Fibroblast of lung (primary cell): Measurements from ENCODE around the gene SLC5A1.

ENCODE experiments used
- CTCF ChIP-seq, 2 donors: IDR thresholded peaks in 1 of 2; conservative IDR thresholded peaks in 1 of 2; 1 replicate in 1 of 2; 2 replicates in 1 of 2; pipeline ENCODE4 v1.5.1; 2011 to 2012; ENCODE audit warnings: low read length in 2 of 2, control low read depth in 1 of 2, inconsistent platforms in 1 of 2, low read depth in 1 of 2, mild to moderate bottlenecking in 1 of 2
- EZH2 ChIP-seq: IDR thresholded peaks from 2 replicates; pipeline ENCODE4 v1.5.1; 2012; ENCODE audit warnings: low read length, control low read depth, mild to moderate bottlenecking; ENCODE audit errors: missing control alignments

- TF ChIP-seq CTCF (conservative IDR thresholded peaks at IDR 0.05 in 1 of 2, IDR thresholded peaks at IDR 0.05 in 1 of 2; ENCODE audit: low read depth in 1 of 2, low read length in 2 of 2) (no peak), EZH2 (no peak)
Measured at GRCh38 chr22:32059426-32059825, 16.4 kb downstream of the SLC5A1 start.
